ENCODE results near the gene GPR26.

Gene GPR26

GRCh38 chr10:123666318-123667236 is at the start of gene GPR26:
Gene GPR26, plus strand, starts transcription at chr10:123666355. Its CDS starts 53 bp downstream, at chr10:123666408.
- no peak for DNase-seq

- no peak for DNase-seq
Observed at GRCh38 chr10:123618224-123618623, 47.9 kb upstream of the GPR26 start.

GRCh38 chr10:123619067-123619855 is 46.9 kb upstream of the GPR26 start:
- DNase-seq = no peak

GRCh38 chr10:123620621-123621020 is 45.5 kb upstream of the GPR26 start:
- no peak for DNase-seq

- DNase-seq = no peak
Observed at GRCh38 chr10:123621492-123621891, 44.7 kb upstream of the GPR26 start.

- no peak for DNase-seq
Observed at GRCh38 chr10:123621916-123622315, 44.2 kb upstream of the GPR26 start.

GRCh38 chr10:123622381-123622780 is 43.8 kb upstream of the GPR26 start:
- DNase-seq = no peak

GRCh38 chr10:123624086-123624485 is 42.1 kb upstream of the GPR26 start:
- DNase-seq = no peak

- DNase-seq = no peak
Observed at GRCh38 chr10:123633106-123633505, 33.0 kb upstream of the GPR26 start.

- no peak for DNase-seq
Observed at GRCh38 chr10:123633636-123634035, 32.5 kb upstream of the GPR26 start.

GRCh38 chr10:123634221-123634620 is 31.9 kb upstream of the GPR26 start:
- no peak for DNase-seq

GRCh38 chr10:123635131-123635530 is 31.0 kb upstream of the GPR26 start:
- no peak for DNase-seq

- no peak for DNase-seq
Observed at GRCh38 chr10:123635745-123636144, 30.4 kb upstream of the GPR26 start.

GRCh38 chr10:123636598-123637325 is 29.4 kb upstream of the GPR26 start:
- DNase-seq = no peak

GRCh38 chr10:123637326-123637880 is 28.8 kb upstream of the GPR26 start:
- DNase-seq = no peak

- DNase-seq = no peak
Observed at GRCh38 chr10:123639131-123639530, 27.0 kb upstream of the GPR26 start.

- no peak for DNase-seq
Observed at GRCh38 chr10:123640016-123640535, 26.1 kb upstream of the GPR26 start.

- DNase-seq = no peak
Observed at GRCh38 chr10:123642293-123642692, 23.9 kb upstream of the GPR26 start.

- no peak for DNase-seq
Observed at GRCh38 chr10:123642697-123643096, 23.5 kb upstream of the GPR26 start.

GRCh38 chr10:123643315-123643714 is 22.8 kb upstream of the GPR26 start:
- DNase-seq = no peak

- DNase-seq = no peak
Observed at GRCh38 chr10:123645016-123645415, 21.1 kb upstream of the GPR26 start.

- DNase-seq = no peak
Observed at GRCh38 chr10:123645615-123646014, 20.5 kb upstream of the GPR26 start.

- DNase-seq = no peak
Observed at GRCh38 chr10:123648595-123648994, 17.6 kb upstream of the GPR26 start.
